Activated T-helper 2 cell treated with anti-CD3 and anti-CD28 coated beads, Interferon-gamma antibody, Interleukin-2, Interleukin-4, amounts not matched to agents 10 μg/mL and 5 μg/mL and 100 μg/mL, durations not matched to agents 14 hours and 24 hours and 36 hours (primary cell): ENCODE measurements around the gene AASDH. TPM values are rescaled to one million over a fixed set of nuclear protein-coding genes. Genes with fewer than 3 reads are reported as not detected.

Source experiments
- total RNA-seq: library from RNA; stranded (reverse); gene quantifications from 2 replicates; pipeline ENCODE4 v1.2.3, GENCODE V29; 2022

The AASDH gene
- total RNA-seq, 1 donor from 2014 or later = 15.4 TPM

Other genes starting within 250 kb of the AASDH start
- gene PPAT, start 48.1 kb upstream of the AASDH start, total RNA-seq = 43.4 and 46.2 TPM in 2 replicates
- 320 and 328 TPM in 2 replicates for gene PAICS, start 48.8 kb upstream of the AASDH start, total RNA-seq
- gene SRP72, start 80.1 kb upstream of the AASDH start, total RNA-seq = 187 and 191 TPM in 2 replicates
- not detected in 2 replicates for gene ARL9, start 118.3 kb upstream of the AASDH start, total RNA-seq